GM12892 (cell line): Measurements from ENCODE around the gene ZNF485.
"Not testable (repeated sequence)": the region's sequence is repeated elsewhere in the genome, so short reads cannot be mapped to it uniquely, and the experiment has no call there.

Source experiments
- DNase-seq: peaks from one replicate; pipeline ENCODE4 v3.0.0; 2011; ENCODE audit not compliant: insufficient read length
- FAIRE-seq: peaks from 2 replicates; lab custom pipeline; 2011; peaks lifted over from hg19 to GRCh38; lab: Jason Lieb, UNC
- POLR2A ChIP-seq: IDR thresholded peaks from 2 replicates; pipeline ENCODE4 v1.6.1; 2011; ENCODE audit warnings: low read depth, low read length, control low read depth
- POLR2AphosphoS5 ChIP-seq: IDR thresholded peaks from 2 replicates; pipeline ENCODE4 v1.6.1; 2011; ENCODE audit warnings: low read depth, low read length, control low read depth
- TAF1 ChIP-seq: IDR thresholded peaks from 2 replicates; pipeline ENCODE4 v1.6.1; 2011; ENCODE audit warnings: low read depth, mild to moderate bottlenecking, control low read depth, low read length, borderline replicate concordance

ZNF485 gene

DNA sequence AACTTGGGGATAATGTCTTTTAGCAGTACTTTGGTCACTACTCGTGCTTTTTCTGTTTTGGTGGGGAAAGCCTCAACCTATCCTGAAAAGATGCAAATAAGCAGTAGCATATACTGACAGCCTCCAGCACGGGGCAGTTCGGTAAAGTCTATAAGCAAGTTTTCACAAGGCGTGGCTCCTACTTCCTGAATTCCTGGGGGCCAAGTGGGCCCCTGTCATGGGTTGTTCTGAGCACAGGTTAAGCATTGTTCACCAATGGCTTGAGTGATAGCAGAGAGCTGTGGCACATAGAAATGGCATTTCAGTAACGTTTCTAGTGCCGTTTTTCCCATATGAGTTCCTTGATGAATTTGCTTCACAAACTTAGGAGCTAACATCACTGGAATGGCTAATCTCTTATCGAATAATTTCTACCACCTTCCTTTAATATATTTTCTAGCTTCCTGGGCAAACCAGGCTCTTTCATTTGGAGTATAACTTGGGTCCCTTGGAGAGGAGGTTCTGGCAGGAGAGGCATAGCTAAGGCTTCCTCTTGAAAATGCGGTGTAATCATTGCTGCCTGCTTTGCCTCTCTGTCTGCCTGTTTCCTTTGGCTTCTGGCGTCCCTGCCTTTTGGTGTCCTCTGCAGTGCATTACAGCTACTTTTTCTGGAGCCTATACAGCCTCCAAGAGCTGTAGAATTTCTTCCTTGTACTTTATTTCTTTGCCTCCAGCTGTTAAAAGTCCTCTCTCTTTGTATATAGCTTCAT lies 20.1 kb upstream of the ZNF485 start:
- TF ChIP-seq TAF1 (no peak), POLR2AphosphoS5 (no peak), POLR2A (no peak)
- FAIRE-seq (no peak), DNase-seq (no peak)

GRCh38 chr10:43586730-43587115 lies 19.5 kb upstream of the ZNF485 start:
- not testable (repeated sequence) for FAIRE-seq, DNase-seq

- no peak for DNase-seq
- no peak for FAIRE-seq
- no peak for TF ChIP-seq TAF1
- TF ChIP-seq POLR2AphosphoS5: no peak
These were observed 14.8 kb upstream of the ZNF485 start for GRCh38 chr10:43591303-43591904.

DNA sequence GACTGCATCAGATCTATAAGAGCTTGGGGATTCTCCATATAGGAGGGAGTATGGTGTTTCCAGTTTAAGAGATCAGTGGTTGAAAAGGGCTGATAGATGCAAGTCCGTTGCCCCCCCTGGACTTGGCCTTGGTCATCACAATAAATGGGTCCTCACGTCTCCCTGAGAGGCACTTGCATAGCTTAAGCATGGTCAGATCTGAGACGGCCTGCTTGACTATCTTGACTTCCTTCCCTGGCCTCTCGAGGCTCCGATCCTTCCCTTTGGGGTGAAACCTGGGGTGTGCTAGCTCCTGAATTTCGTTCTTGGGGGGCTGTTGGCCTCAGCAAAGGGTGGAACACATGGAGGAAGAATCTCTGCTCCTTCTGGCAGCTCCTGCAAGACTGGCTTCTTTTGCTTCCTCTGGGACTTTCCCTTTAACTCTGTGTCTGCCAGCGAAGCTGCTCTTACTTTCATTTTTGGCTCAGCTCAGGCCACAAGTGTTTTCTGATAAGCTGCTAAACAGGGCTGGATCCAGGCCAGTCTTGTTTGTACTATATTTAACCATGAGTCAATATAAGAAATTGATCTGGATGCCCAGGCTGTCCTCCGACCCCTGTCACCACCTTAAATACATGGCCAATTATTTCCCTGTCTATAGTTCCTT lies 11.2 kb upstream of the ZNF485 start:
- FAIRE-seq (peak; percentile 90), DNase-seq (peak; percentile 34)
- TF ChIP-seq TAF1: no peak

GRCh38 chr10:43595739-43596298 lies 10.4 kb upstream of the ZNF485 start:
- FAIRE-seq (peak; percentile 61), DNase-seq (no peak)
- no peak for TF ChIP-seq TAF1
- TF ChIP-seq POLR2AphosphoS5: no peak
- TF ChIP-seq POLR2A: no peak

DNA sequence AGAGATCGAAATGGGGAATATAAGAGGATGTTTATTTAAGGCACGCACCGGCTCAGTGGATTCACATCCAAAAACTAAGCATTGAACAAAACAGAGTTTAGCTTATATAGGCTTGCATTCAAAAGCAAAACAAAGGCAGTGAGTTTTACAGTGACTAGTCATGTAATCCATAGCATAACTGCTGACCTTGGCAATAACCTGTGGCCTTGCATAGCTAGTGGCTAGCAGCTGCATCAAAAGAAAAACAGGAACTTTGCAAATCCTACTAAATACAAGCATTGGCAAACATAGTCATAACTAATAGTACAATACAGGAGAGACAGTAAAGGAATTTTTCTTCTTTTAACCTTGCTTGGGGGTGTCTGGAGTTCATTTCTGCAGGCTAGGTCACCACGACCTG lies 9.7 kb upstream of the ZNF485 start:
- DNase-seq (no peak), FAIRE-seq (no peak)
- TF ChIP-seq POLR2A: no peak
- TF ChIP-seq POLR2AphosphoS5: no peak

DNA sequence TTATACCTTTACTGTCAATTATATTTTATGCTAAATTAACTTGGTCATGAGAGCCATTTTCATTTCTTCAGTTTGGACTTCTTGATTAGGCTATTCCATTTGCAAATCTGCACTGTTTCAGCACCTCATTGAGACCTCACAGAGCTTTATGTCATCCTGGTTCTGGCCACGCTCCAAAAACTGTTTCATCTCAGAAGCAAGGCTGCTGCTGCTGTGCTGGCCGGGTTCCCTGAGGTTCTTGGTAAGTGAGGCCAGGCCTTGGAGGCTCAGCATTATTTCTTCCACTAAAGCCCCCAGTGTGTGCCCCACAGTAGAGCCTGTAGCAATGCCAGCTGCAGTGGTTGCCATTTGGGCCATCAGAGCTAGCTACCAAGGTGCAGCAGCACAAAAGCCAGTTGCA lies 7.8 kb upstream of the ZNF485 start:
- no peak for TF ChIP-seq POLR2AphosphoS5
- no peak for TF ChIP-seq TAF1
- no peak for TF ChIP-seq POLR2A
- DNase-seq (no peak), FAIRE-seq (no peak)

- DNase-seq: no peak
- TF ChIP-seq POLR2AphosphoS5 (no peak), TAF1 (no peak), POLR2A (no peak)
- no peak for FAIRE-seq
These were observed 6.9 kb upstream of the ZNF485 start for GRCh38 chr10:43599333-43599732.

DNA sequence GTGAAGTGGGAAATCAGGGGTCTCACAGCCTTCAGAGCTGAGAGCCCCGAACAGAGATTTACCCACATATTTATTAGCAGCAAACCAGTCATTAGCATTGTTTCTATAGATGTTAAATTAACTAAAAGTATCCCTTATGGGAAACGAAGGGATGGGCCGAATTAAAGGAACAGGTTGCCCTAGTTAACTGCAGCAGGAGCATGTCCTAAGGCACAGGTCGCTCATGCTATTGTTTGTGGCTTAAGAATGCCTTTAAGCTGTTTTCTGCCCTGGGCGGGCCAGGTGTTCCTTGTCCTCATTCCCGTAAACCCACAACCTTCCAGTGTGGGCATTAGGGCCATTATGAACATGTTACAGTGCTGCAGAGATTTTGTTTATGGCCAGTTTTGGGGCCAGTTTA lies 4.7 kb upstream of the ZNF485 start:
- FAIRE-seq: not testable (repeated sequence)

DNA sequence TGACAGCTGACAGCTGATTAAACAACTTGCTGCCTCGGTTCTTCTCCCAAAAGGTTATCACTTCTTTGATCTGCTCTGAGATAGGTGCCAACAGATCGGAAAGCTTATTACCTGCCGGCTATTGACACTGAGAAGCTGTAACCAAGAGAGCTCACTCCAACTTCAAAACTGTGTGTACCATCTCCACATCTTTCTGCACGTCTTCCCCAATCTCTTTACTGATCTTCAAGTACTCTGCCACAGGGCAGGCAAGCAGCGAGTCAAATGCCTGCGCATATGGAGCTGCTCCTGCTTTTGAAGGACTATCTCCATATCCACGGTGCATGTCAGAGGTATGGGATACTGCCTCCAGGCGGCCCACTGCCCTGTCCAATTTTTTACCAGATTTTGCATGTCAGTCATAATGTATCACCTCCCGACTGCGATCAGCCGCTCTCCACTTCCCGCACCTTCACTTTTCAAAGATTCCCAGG lies 352 bp upstream of the ZNF485 start:
- TF ChIP-seq TAF1 (no peak), POLR2A (no peak), POLR2AphosphoS5 (no peak)
- DNase-seq (no peak), FAIRE-seq (no peak)

More for the DNA sequence above, 4.7 kb upstream of the ZNF485 start:
- DNase-seq: not testable (repeated sequence)

DNA sequence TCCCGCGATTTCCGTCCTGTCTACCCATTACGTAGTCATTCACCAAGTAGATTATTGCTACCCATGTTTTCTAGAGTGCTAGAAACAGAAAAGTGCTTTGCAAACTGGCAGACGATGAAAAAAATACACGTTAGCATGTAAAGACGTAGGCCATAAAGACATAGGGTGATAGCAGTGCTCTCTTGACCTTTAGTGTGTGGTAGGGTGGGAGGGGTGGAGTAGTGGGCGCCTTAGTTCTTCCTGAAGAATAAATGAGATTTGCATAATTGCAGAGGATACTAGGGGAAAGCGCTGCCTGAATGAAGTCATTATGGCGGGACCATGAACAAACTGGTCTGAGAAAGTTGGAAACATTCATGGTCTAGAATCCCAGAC lies 948 bp downstream of the ZNF485 start:
- DNase-seq: no peak
- FAIRE-seq: no peak
- TF ChIP-seq POLR2A: no peak
- TF ChIP-seq TAF1: no peak

- TF ChIP-seq POLR2AphosphoS5 (no peak), TAF1 (no peak), POLR2A (no peak)
- DNase-seq (no peak), FAIRE-seq (no peak)
These were observed 4.4 kb downstream of the ZNF485 start for GRCh38 chr10:43610636-43611035.
